K562 (cell line): Measurements from ENCODE around the gene NTM. TPM values are rescaled to one million over a fixed set of nuclear protein-coding genes. Genes with fewer than 3 reads are reported as not detected.

Experiments used
- ATAC-seq: fragments of 200-7000 bp; cut with Tn5 transposase; 3 replicates; pipeline ENCODE4 v1.9.1; 2020; ENCODE audit warnings: moderate library complexity
- BruUV-seq: library from RNA; stranded (reverse); fragments of 400-500 nt; replicated peaks from 2 replicates; lab custom pipeline; 2021; lab: Mats Ljungman, UMichigan
- CTCF ChIA-PET: fragments of 300-600 bp; formaldehyde crosslinking; extraction: SDS; loops from one replicate; lab custom pipeline; 2021; ENCODE audit warnings: low intra/inter-chr PET ratio; lab: Yijun Ruan, JAX
- POLR2A ChIA-PET: fragments of 300-600, 350-650 bp; sonication (Branson Sonifier 250); formaldehyde crosslinking; extraction: SDS; loops from one replicate; lab custom pipeline; 2021; ENCODE audit warnings: antibody characterized with exemption, inconsistent platforms; lab: Yijun Ruan, JAX
- DNase-seq, 4 experiments: peaks; one replicate each; pipeline versions ENCODE4 v3.0.0 to v3.0.0-alpha.2; 2011 to 2018; ENCODE audit warnings: low spot score in 3 of 4, mixed read lengths in 3 of 4; ENCODE audit errors: extremely low read depth in 1 of 4
- FAIRE-seq: peaks from 2 replicates; lab custom pipeline; 2011; peaks lifted over from hg19 to GRCh38; lab: Jason Lieb, UNC
- H2AFZ ChIP-seq: 2 replicates; pipeline ENCODE4 v1.6.0; 2011; ENCODE audit warnings: low read depth, low read length, control low read depth, inconsistent platforms
- H3K27ac ChIP-seq: fragments of 200-600 bp; 3 replicates; pipeline ENCODE4 v1.8.0; 2011; ENCODE audit warnings: low read depth, mild to moderate bottlenecking, control low read depth, inconsistent platforms, low read length, moderate library complexity, mixed read lengths; ENCODE audit errors: extremely low read depth
- H3K27me3 ChIP-seq, 2 experiments: fragments of 300-600 bp in 1 of 2; 2 replicates in 1 of 2; 3 replicates in 1 of 2; pipeline versions ENCODE4 v1.6.0 to v1.8.0; 2011; ENCODE audit warnings: inconsistent platforms in 2 of 2, low read length in 2 of 2, mild to moderate bottlenecking in 1 of 2, mixed read lengths in 1 of 2, moderate library complexity in 1 of 2; ENCODE audit not compliant: control insufficient read depth in 2 of 2, insufficient read depth in 2 of 2
- H3K36me3 ChIP-seq: fragments of 300-600 bp; 3 replicates; pipeline ENCODE4 v1.8.0; 2011; ENCODE audit warnings: mild to moderate bottlenecking, low read length, inconsistent platforms; ENCODE audit not compliant: control insufficient read depth, insufficient read depth
- H3K4me1 ChIP-seq, 2 experiments: fragments of 200-600 bp in 1 of 2; replicated peaks in 1 of 2; 2 replicates in 1 of 2; 3 replicates in 1 of 2; pipeline versions ENCODE4 v1.5.1 to v1.8.0; 2011; ENCODE audit warnings: inconsistent platforms in 2 of 2, low read length in 2 of 2, mild to moderate bottlenecking in 1 of 2, mixed read lengths in 1 of 2, moderate library complexity in 1 of 2; ENCODE audit not compliant: control insufficient read depth in 2 of 2, insufficient read depth in 2 of 2
- H3K4me2 ChIP-seq: 2 replicates; pipeline ENCODE4 v1.6.1; 2011; ENCODE audit warnings: low read length, control low read depth, inconsistent platforms, mixed read lengths; ENCODE audit not compliant: insufficient read depth
- H3K4me3 ChIP-seq: fragments of 200-600 bp; sonication (generic), shearing (Covaris generic); 2 replicates; pipeline ENCODE4 v1.5.1; 2016; ENCODE audit warnings: control low read depth, inconsistent platforms
- H3K79me2 ChIP-seq: fragments of 200-600 bp; 3 replicates; pipeline ENCODE4 v1.8.0; 2011; ENCODE audit warnings: low read length, inconsistent platforms; ENCODE audit not compliant: control insufficient read depth, insufficient read depth
- H3K9ac ChIP-seq, 2 experiments: 2 replicates each; pipeline versions ENCODE4 v1.6.0 to v1.6.1; 2011; ENCODE audit warnings: low read depth in 2 of 2, low read length in 2 of 2, control low read depth in 1 of 2, inconsistent platforms in 1 of 2, mild to moderate bottlenecking in 1 of 2, mixed read lengths in 1 of 2; ENCODE audit not compliant: insufficient read depth in 1 of 2
- H3K9me1 ChIP-seq: one replicate; pipeline ENCODE4 v1.6.0; 2011; ENCODE audit warnings: inconsistent platforms, mild to moderate bottlenecking, low read length, moderate library complexity; ENCODE audit not compliant: control insufficient read depth, insufficient read depth
- H3K9me3 ChIP-seq: replicated peaks from 2 replicates; pipeline ENCODE4 v1.5.1; 2011; ENCODE audit warnings: low read depth, low read length, inconsistent platforms; ENCODE audit not compliant: control insufficient read depth, insufficient read depth
- H4K20me1 ChIP-seq: replicated peaks from 2 replicates; pipeline ENCODE4 v1.6.1; 2011; ENCODE audit warnings: low read length, inconsistent platforms, mixed read lengths; ENCODE audit not compliant: control insufficient read depth, insufficient read depth
- BDP1 ChIP-seq: IDR thresholded peaks from 3 replicates; pipeline ENCODE4 v1.6.1; 2011; ENCODE audit not compliant: insufficient read length, insufficient read depth
- DACH1 ChIP-seq: fragments of 450-650 bp; IDR thresholded peaks from 2 replicates; pipeline ENCODE4 v1.6.1; 2018; ENCODE audit not compliant: partially characterized antibody
- KLF16 ChIP-seq: IDR thresholded peaks from 2 replicates; pipeline ENCODE4 v1.6.1; 2016; ENCODE audit warnings: antibody characterized with exemption
- NR1H2 ChIP-seq: sonication (generic); formaldehyde crosslinking; IDR thresholded peaks from 2 replicates; pipeline ENCODE4 v1.4.0; 2020; ENCODE audit warnings: mild to moderate bottlenecking, missing genetic modification reagents
- PBX2 ChIP-seq, 2 experiments: IDR thresholded peaks in 1 of 2; conservative IDR thresholded peaks in 1 of 2; 2 replicates each; pipeline ENCODE4 v1.6.1; 2016; ENCODE audit warnings: low read depth in 2 of 2, mild to moderate bottlenecking in 1 of 2, missing compliant biosample characterization in 1 of 2, missing genetic modification characterization in 1 of 2, moderate library complexity in 1 of 2
- POLR3G ChIP-seq: IDR thresholded peaks from 2 replicates; pipeline ENCODE4 v1.6.1; 2011; ENCODE audit not compliant: insufficient read length, insufficient replicate concordance; ENCODE audit errors: extremely low read depth
- RREB1 ChIP-seq: fragments of 250-450 bp; sonication (Bioruptor Pico); IDR thresholded peaks from 2 replicates; pipeline ENCODE4 v1.4.0; 2020
- SAFB ChIP-seq: fragments of 200-400 bp; formaldehyde crosslinking; IDR thresholded peaks from 2 replicates; pipeline ENCODE4 v1.6.1; 2017; ENCODE audit warnings: low read depth, low read length, borderline replicate concordance
- SMAD1 ChIP-seq: fragments of 150-350 bp; IDR thresholded peaks from 2 replicates; pipeline ENCODE4 v1.6.1; 2014; ENCODE audit warnings: low read length, low read depth; ENCODE audit not compliant: partially characterized antibody
- TAF1 ChIP-seq: IDR thresholded peaks from 2 replicates; pipeline ENCODE4 v1.6.1; 2011; ENCODE audit warnings: mild to moderate bottlenecking, low read length, moderate library complexity; ENCODE audit not compliant: insufficient read depth, control insufficient read depth, severe bottlenecking; ENCODE audit errors: extremely low read depth
- TCF15 ChIP-seq: fragments of 250-450 bp; sonication (Bioruptor Pico); IDR thresholded peaks from 2 replicates; pipeline ENCODE4 v1.8.0; 2022; ENCODE audit warnings: moderate library complexity, mild to moderate bottlenecking, inconsistent platforms
- ZNF507 ChIP-seq: conservative IDR thresholded peaks from 2 replicates; pipeline ENCODE4 v1.6.1; 2017; ENCODE audit warnings: missing genetic modification characterization, missing compliant biosample characterization
- WGBS: fragments of 100-300 bp; shearing (Covaris generic); methylation state at CpG from one replicate; pipeline ENCODE4 v1.1.6; 2016; ENCODE audit warnings: low coverage, mixed read lengths; ENCODE audit not compliant: insufficient coverage; ENCODE audit errors: missing lambda C conversion rate; 5-methylcytosine and 5-hydroxymethylcytosine counted together
- in situ Hi-C: fragments of 300-500 bp; cut with MboI; formaldehyde crosslinking; loops from 4 replicates; pipeline ENCODE4 v1.15.0; 2018; ENCODE audit warnings: inconsistent platforms, mixed read lengths
- intact Hi-C: fragments of 100-400 bp; cut with micrococcal nuclease; formaldehyde crosslinking; loops from 2 replicates; pipeline ENCODE4 v1.14.2; 2022
- polyA plus RNA-seq, 8 experiments: library from polyadenylated mRNA; depleted of rRNA in 4 of 8; stranded (reverse) in 5 of 8; unstranded in 3 of 8; fragments of >200 nt; fragmentation: Nextera tagmentation in 2 of 8; fragmentation: Illumina TruSeq in 1 of 8; extraction: Ambion mirVana in 2 of 8; extraction: Trizol in 1 of 8; gene quantifications; 2 replicates each; pipeline versions ENCODE4 v1.2.1 to v1.2.3, GENCODE V29; 2011 to 2014; ENCODE audit warnings: inconsistent platforms in 1 of 8, missing spikeins in 1 of 8
- total RNA-seq, 7 experiments: library from RNA; depleted of rRNA in 6 of 7; stranded (reverse); fragments of >200 nt in 6 of 7; fragmentation: Illumina TruSeq in 2 of 7; extraction: Trizol in 2 of 7; gene quantifications; 2 replicates each; pipeline versions ENCODE4 v1.2.1 to v1.2.3, GENCODE V29; 2011 to 2021; ENCODE audit warnings: low replicate concordance in 1 of 7

The NTM gene
- total and polyA plus RNA-seq, 9 of the 15 experiments (the other 6 are each of a cell fraction or from before 2014, with no cell fraction given) = not detected

DNA sequence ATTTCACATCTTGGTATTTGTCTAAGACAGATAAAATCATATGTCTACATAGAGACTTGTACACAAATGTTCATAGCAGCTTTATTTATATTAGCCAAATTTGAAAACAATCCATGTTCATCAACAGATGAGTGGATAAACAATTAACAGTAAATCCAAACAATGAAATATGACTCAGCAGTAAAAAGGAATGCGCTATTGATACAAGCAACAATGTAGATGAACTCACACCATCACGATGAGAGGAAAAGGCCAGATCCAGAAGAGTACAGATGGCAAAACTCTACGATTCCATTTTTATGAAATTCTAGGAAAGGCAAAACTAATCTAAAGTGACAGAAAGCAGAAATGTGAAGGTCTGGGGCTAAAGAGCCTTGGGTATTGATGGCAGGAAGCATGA lies 384.3 kb downstream of the NTM start (continued):
- TF ChIP-seq RREB1 = no peak

DNA sequence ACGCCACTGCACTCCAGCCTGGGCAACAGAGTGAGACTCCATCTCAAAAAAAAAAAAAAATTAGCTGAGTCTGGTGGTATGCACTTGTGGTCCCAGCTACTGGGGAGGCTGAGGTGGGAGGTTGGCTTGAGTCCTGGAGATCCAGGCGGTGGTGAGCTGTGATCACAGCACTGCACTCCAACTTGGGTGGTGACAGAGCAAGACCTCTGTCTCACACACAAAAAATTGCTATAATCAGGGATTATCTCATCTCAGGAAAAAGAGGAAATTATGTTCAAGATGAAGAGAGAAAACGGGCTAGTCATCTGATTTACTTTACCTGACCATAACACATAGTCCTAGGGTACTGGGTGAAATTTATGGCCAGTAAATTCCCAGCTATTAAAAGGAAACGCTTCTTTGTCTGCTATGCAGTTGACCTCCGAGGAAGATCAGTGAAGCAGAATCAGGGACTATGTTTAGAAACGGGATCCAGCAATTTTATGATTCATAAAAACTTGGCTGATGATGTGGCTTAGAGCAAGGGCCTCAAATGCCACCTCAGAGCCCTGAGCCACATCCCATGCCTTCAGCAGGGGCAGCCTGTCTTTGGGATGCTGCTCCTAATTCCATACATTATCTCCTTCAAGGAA lies 386.2 kb downstream of the NTM start:
- no peak overlapping the region for H3K9ac ChIP-seq
- H3K4me2 ChIP-seq = no peak overlapping the region
- ATAC-seq (no peak), FAIRE-seq (no peak), DNase-seq (no peak)
- POLR2A ChIA-PET = no interaction called here
- H3K9me3 ChIP-seq = no peaks in the 10 kb centered on the region
- H3K27me3 ChIP-seq = no peaks in the 10 kb centered on the region
- H3K4me1 ChIP-seq = no peaks in the 10 kb centered on the region
- in situ Hi-C loops (no loop called here), intact Hi-C loops (no loop called here)
- H3K9me1 ChIP-seq = no peaks in the 10 kb centered on the region
- WGBS = 0% methylated on average over 5 of the region's 6 CpGs
- no peak overlapping the region for H3K27ac ChIP-seq
- CTCF ChIA-PET = no interaction called here
- H3K79me2 ChIP-seq = no peaks in the 10 kb centered on the region
- BruUV-seq = no TSS peak
- no peaks in the 10 kb centered on the region for H4K20me1 ChIP-seq
- no peaks in the 10 kb centered on the region for H3K36me3 ChIP-seq
- H2AFZ ChIP-seq = no peak overlapping the region
- H3K4me3 ChIP-seq = no peak overlapping the region
- TF ChIP-seq BDP1 (no peak), NR1H2 (CRISPR knock-in tag) (no peak), KLF16 (no peak), TAF1 (no peak), ZNF507 (no peak), SAFB (no peak), TCF15 (CRISPR knock-in tag) (no peak), SMAD1 (no peak), POLR3G (no peak), PBX2 (CRISPR knock-in tag; IDR thresholded peaks at IDR 0.05; ENCODE audit: low read depth) (no peak), PBX2 (tag; conservative IDR thresholded peaks at IDR 0.05; ENCODE audit: low read depth) (no peak), DACH1 (no peak)
